ENCODE measurements around the gene ADAMTS12. TPM values are rescaled to one million over a fixed set of nuclear protein-coding genes. Genes with fewer than 3 reads are reported as not detected.

The ADAMTS12 gene
- total RNA-seq, 2 experiments from 2014 or later: not detected

DNA sequence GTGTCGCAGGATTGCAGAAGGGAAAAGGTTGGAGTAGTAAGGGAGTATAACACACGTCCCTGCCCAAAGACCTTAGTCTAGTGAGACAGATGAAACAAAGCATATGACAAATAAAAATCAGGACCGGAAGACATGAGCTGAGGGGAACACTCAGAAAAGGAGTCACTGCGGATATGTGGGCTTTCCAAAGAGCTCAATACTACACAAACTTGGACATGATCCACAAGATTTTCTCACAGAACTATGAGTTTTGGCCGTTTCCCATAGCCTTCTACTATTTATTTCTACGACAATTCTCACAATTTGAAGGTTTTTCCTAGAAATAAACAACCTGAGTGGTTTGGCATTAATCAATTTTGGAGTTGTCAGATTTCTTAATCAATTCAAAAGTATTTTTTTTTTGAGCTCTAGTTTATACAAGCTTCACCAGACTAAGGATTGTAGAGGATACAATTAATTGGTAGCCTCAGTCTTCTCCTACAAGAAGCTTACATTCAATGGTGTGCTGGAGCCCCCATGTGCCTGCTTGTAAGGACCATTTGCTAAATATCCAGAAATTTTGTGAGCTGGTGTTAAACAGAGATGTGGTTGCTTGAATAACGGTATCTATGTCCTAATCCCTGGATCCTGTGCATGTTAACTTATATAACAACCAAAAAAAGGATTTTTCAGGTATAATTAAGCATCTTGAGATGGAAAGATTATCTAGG lies 91.4 kb downstream of the ADAMTS12 start:
- DNase-seq: no peak
- ChIA-PET POLR2A (no interaction called here), CTCF (interaction anchor here (1.3 kb wide), 1 partner anchor 26 kb away, joined by 3 read pairs; no protein-coding TSS in a partner anchor)
- Mint-ChIP-seq H3K27me3 (no peaks in the 10 kb centered on the region), H3K9me3 (no peaks in the 10 kb centered on the region), H3K4me3 (no peak overlapping the region), H3K36me3 (ENCODE audit: low read depth) (no peaks in the 10 kb centered on the region), H3K4me1 (no peaks in the 10 kb centered on the region), H3K27ac (no peak overlapping the region)

DNA sequence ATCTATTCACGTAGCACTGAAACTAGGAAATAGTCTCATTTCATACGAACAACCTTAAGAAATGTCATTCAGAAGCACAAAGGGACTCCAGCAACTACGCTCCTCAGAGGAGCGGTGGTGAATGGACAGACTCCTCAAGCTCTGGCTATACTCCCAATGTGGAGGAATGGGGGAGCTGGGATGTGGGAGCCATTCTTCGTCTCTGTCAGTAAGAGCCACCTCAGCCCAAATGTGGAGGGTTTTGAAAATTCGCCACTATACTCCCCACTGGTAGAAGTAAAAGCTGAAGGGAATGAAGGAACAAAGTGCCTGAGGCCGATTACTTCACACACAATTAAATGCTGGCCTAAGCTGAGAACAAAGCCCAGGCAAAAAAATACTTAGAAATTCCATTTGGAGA lies 96.3 kb downstream of the ADAMTS12 start:
- H3K4me3 Mint-ChIP-seq: no peak overlapping the region
- H3K9me3 Mint-ChIP-seq: no peaks in the 10 kb centered on the region
- no peak overlapping the region for H3K27ac Mint-ChIP-seq
- ChIA-PET POLR2A (no interaction called here), CTCF (no interaction called here)
- H3K36me3 Mint-ChIP-seq (ENCODE audit: low read depth): no peaks in the 10 kb centered on the region
- H3K4me1 Mint-ChIP-seq: no peaks in the 10 kb centered on the region
- H3K27me3 Mint-ChIP-seq: no peaks in the 10 kb centered on the region
- no peak for DNase-seq

DNA sequence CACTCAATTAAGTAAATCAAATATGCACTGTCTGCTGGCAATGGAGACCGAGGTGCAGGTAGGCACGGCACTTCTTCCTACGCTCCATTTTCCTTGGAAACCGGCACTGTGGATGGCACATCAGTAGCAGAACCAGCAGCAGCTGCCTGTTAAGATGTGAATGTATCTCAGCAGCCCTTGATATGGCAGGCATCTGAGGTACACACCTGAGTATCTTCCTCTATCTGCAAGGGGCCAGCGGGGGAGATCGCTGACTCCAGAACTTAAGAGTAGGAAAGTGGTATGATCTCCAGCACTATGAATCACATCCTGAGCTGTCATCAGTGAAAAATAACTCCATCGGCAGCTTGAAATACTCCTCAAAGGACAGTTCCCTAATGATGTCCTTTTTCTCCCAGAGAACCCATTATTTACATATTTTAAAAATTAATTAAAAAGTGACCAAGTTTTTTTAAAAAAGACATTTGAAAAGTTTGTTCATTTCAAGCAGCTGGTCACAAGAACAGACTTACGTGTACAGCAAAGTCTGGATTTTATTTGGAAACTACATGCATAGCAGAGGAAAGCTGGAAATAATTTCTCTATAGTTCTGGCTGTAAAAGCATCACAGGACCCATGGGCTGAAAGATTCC lies 97.1 kb downstream of the ADAMTS12 start:
- DNase-seq: no peak
- H3K27me3 Mint-ChIP-seq: no peaks in the 10 kb centered on the region
- H3K4me1 Mint-ChIP-seq: no peaks in the 10 kb centered on the region
- no peak overlapping the region for H3K4me3 Mint-ChIP-seq
- ChIA-PET CTCF (no interaction called here), POLR2A (no interaction called here)
- H3K9me3 Mint-ChIP-seq: no peaks in the 10 kb centered on the region
- H3K36me3 Mint-ChIP-seq (ENCODE audit: low read depth): no peaks in the 10 kb centered on the region
- H3K27ac Mint-ChIP-seq: no peak overlapping the region

DNA sequence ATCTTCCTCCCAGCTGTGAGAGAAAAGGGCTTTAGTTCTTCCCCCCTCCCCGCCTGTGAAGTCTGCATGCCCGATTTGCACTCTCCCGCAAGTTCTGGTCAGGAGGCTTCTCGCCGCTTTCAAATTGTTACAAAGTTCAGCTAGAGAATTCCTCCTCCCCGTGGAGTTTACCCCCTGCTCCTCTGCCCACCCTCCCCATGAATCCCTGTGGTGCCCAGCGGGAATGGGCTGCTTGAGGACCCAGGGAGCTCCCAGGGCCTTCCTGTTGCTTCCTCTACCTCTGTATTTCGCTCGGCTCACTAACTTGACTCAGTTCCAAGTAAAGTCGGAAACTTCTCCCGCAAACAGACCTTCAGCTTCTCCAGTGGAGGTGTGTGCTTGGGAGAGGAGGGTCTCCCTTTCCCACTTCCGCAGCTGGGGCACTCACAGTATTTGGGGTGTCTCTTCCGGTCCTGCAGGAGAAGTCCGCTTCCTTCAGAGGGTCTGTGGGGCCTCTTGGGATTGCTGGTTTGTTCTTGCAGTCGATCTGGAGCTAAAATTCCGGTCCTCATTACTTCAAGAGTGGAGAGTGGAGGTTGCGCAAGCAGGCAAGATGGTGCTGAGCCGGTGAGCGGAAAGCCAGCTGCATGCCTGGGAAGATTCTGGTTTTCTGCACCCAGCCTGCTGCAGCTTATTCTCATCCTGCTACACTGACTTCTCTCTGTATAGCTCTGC lies 97.8 kb downstream of the ADAMTS12 start:
- no peaks in the 10 kb centered on the region for H3K27me3 Mint-ChIP-seq
- DNase-seq: no peak
- CTCF ChIA-PET: no interaction called here
- no peaks in the 10 kb centered on the region for H3K4me1 Mint-ChIP-seq
- no peak overlapping the region for H3K4me3 Mint-ChIP-seq
- H3K9me3 Mint-ChIP-seq: no peaks in the 10 kb centered on the region
- no peaks in the 10 kb centered on the region for H3K36me3 Mint-ChIP-seq (ENCODE audit: low read depth)
- no peak overlapping the region for H3K27ac Mint-ChIP-seq
- POLR2A ChIA-PET: no interaction called here

DNA sequence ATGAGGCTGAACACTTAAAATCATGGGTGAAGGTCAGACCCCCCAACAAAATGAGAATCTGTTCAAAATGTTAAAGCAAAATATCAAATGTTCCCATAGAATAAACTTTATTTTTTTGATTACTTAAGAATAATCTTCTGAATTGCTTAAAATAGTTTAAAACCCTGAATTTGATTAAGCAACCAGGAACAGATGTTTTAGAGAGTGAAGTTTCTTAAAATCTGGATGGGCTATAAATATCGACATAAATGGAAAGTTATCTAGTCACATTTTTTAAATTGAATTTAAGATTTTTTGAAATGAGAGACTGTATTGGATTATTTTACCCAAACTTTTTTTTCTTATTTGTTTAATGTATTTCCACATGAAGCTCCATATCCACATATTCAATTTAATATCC lies 98.5 kb downstream of the ADAMTS12 start:
- H3K27ac Mint-ChIP-seq: no peak overlapping the region
- DNase-seq: no peak
- H3K27me3 Mint-ChIP-seq: no peaks in the 10 kb centered on the region
- no peaks in the 10 kb centered on the region for H3K4me1 Mint-ChIP-seq
- H3K9me3 Mint-ChIP-seq: no peaks in the 10 kb centered on the region
- ChIA-PET POLR2A (no interaction called here), CTCF (no interaction called here)
- no peak overlapping the region for H3K4me3 Mint-ChIP-seq
- H3K36me3 Mint-ChIP-seq (ENCODE audit: low read depth): no peaks in the 10 kb centered on the region

DNA sequence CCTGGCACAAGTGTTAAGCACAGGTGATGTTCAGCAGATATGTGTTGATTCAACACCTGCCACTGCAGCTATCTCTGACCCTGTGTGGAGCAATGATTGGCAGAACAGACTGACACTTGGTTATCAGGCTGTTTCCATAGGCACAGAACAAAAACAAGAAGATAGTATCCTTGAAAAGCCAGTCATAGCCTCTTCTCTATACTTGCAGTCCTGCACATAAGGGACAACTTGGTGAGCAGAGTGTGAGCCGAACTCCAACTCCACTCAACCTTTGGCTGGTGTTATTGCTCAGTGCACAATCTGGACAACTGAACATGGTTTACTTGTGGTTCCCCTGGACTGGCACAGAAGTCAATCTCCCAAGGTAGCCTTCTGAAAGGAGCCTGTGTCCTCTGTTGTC lies 99.2 kb downstream of the ADAMTS12 start:
- DNase-seq: no peak
- ChIA-PET POLR2A (no interaction called here), CTCF (no interaction called here)
- H3K9me3 Mint-ChIP-seq: no peaks in the 10 kb centered on the region
- H3K36me3 Mint-ChIP-seq (ENCODE audit: low read depth): no peaks in the 10 kb centered on the region
- no peaks in the 10 kb centered on the region for H3K27me3 Mint-ChIP-seq
- no peak overlapping the region for H3K4me3 Mint-ChIP-seq
- no peak overlapping the region for H3K27ac Mint-ChIP-seq
- no peaks in the 10 kb centered on the region for H3K4me1 Mint-ChIP-seq

DNA sequence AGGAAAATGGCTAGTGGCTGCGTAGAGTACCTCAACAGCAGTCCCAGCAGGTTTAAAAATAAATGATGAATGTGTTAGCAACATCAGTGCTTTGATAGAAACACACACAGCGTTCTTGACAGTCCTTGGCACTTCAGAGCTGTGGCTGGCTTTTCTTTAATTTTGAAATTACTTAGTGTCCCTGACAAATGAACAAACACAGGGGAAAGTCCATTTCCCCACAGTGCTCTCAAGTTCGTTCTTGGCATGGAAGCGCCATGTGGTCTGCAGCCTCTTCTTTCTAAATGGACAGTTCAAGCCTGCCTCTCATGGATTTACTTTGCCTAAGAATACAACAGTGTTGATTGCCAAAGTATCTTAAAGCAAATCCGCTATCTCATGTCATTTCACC lies 102.2 kb downstream of the ADAMTS12 start:
- Mint-ChIP-seq H3K9me3 (no peaks in the 10 kb centered on the region), H3K4me3 (no peak overlapping the region), H3K27ac (no peak overlapping the region), H3K27me3 (peaks cover 2% of the 10 kb centered on the region), H3K36me3 (ENCODE audit: low read depth) (no peaks in the 10 kb centered on the region), H3K4me1 (no peaks in the 10 kb centered on the region)
- CTCF ChIA-PET: no interaction called here
- POLR2A ChIA-PET: no interaction called here
- no peak for DNase-seq

DNA sequence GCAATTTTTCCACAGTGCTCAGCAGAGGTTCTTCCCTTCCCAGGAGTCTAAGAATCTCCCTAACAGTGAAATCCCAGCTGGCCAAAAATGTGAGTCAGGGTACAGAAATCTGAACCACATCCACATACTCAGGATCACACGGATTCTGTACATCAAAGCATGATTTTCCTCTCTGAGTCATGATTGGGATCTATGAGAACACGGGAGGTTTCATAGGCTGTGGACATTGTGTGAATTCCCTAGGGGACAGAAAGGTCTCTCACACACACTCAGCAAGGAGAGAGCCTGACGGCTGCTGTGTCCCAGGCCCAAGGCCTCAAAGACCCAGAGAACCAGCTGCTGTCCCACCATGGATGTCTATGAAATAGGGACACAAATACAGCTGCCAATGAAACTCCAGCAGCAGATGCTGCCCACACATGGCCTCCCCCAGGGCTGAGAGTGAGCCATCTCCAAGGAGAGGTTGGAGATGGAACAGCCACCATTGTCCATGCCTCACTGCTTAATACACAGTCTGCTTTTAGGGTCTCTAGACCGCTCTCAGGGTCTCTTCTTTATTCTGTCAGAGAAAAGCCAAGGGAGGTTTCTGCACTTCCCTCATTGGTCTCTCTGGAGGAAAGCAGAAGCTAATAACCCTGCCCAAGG lies 102.7 kb downstream of the ADAMTS12 start:
- Mint-ChIP-seq H3K27me3 (peaks cover 2% of the 10 kb centered on the region), H3K9me3 (no peaks in the 10 kb centered on the region), H3K4me1 (no peaks in the 10 kb centered on the region), H3K4me3 (no peak overlapping the region), H3K27ac (no peak overlapping the region), H3K36me3 (ENCODE audit: low read depth) (no peaks in the 10 kb centered on the region)
- CTCF ChIA-PET: no interaction called here
- DNase-seq: no peak
- POLR2A ChIA-PET: no interaction called here

DNA sequence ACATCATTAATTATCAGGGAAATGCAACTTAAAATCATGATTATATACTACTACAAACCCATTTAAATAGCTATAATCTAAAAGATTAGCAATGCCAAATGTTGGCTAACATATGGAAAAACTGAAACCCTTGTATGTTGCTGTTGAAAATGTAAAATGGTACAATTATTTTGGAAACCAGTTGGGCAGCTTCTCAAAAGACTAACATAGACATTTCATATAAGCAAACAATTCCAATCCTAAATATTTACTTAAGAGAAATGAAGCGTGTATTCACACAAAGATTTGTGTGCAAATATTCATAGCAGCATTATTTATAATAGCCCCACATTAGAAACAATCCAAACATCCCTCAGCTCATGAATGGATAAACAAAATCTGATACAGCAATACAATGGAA lies 106.2 kb downstream of the ADAMTS12 start:
- no peak for DNase-seq
- Mint-ChIP-seq H3K9me3 (no peaks in the 10 kb centered on the region), H3K27ac (no peak overlapping the region), H3K4me3 (no peak overlapping the region), H3K36me3 (ENCODE audit: low read depth) (no peaks in the 10 kb centered on the region), H3K27me3 (peaks cover 2% of the 10 kb centered on the region), H3K4me1 (no peaks in the 10 kb centered on the region)
- POLR2A ChIA-PET: no interaction called here
- CTCF ChIA-PET: no interaction called here

DNA sequence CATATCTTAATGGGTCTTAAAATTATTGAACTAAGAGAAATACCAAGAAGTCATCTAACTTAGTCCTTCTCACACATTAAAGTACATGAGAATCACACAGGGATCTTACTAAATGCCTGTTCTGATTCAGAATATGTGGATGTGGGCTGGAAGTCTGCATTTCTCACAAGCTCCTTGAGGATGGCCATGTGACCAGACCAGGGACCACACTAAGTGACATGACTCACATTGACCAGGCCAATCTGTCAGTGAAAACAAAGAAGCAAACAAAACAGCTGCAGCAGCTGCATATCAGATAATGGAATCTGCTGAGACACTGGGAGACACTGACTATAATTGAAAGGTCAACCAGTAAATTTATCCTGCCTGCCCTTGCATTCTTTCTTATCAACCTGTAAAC lies 110.5 kb downstream of the ADAMTS12 start:
- no peak for DNase-seq
- H3K27me3 Mint-ChIP-seq: peaks cover 2% of the 10 kb centered on the region
- H3K4me3 Mint-ChIP-seq: no peak overlapping the region
- no peaks in the 10 kb centered on the region for H3K4me1 Mint-ChIP-seq
- CTCF ChIA-PET: no interaction called here
- H3K27ac Mint-ChIP-seq: no peak overlapping the region
- no peaks in the 10 kb centered on the region for H3K36me3 Mint-ChIP-seq (ENCODE audit: low read depth)
- no peaks in the 10 kb centered on the region for H3K9me3 Mint-ChIP-seq
- POLR2A ChIA-PET: no interaction called here

DNA sequence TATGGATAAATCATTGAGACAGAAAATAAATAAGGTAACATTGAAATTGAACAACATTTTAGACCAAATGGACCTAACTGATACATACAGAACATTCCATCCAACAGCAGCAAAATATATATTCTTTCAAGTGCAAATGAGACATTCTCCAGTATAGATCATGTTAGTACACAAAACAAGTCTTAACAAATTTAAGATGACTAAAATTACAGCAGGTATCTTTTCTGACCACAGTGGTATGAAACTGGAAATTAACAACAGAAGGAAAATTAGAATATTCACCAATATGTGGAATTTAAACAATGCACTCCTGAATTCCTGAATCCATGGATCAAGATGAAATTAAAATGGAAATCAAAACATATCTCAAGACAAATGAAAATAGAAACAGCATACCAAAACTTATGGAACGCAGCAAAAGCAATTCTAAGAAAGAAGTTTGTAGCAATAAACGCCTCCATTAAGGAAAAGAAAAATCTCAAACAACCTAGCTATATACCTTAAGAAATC lies 115.6 kb downstream of the ADAMTS12 start:
- ChIA-PET CTCF (interaction anchor here (1.4 kb wide), 1 partner anchor 159 kb away, joined by 3 read pairs; no protein-coding TSS in a partner anchor), POLR2A (no interaction called here)
- H3K9me3 Mint-ChIP-seq: no peaks in the 10 kb centered on the region
- no peak overlapping the region for H3K4me3 Mint-ChIP-seq
- no peaks in the 10 kb centered on the region for H3K36me3 Mint-ChIP-seq (ENCODE audit: low read depth)
- H3K4me1 Mint-ChIP-seq: no peaks in the 10 kb centered on the region
- no peaks in the 10 kb centered on the region for H3K27me3 Mint-ChIP-seq
- H3K27ac Mint-ChIP-seq: no peak overlapping the region
- no peak for DNase-seq

DNA sequence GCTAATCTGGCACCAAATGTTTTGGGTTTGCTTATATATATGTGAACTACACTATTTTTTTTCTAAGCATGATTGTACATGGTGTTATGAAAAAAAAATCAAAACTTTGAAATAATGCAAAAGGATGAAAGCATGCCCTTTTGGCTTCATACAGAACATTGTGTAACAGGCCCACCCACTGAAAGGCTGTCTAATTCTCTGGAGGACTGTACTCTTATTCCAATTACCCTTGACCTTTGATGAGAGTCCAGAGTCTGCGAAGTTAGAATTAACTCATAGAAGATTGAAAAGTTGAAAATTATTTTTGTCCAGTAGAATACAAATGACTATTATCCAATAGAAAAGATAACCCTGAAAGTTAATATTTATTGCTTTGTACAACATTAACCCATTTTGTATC lies 117.4 kb downstream of the ADAMTS12 start:
- no peaks in the 10 kb centered on the region for H3K36me3 Mint-ChIP-seq (ENCODE audit: low read depth)
- ChIA-PET CTCF (no interaction called here), POLR2A (no interaction called here)
- H3K27ac Mint-ChIP-seq: no peak overlapping the region
- no peaks in the 10 kb centered on the region for H3K4me1 Mint-ChIP-seq
- no peak for DNase-seq
- no peaks in the 10 kb centered on the region for H3K9me3 Mint-ChIP-seq
- no peak overlapping the region for H3K4me3 Mint-ChIP-seq
- H3K27me3 Mint-ChIP-seq: no peaks in the 10 kb centered on the region

DNA sequence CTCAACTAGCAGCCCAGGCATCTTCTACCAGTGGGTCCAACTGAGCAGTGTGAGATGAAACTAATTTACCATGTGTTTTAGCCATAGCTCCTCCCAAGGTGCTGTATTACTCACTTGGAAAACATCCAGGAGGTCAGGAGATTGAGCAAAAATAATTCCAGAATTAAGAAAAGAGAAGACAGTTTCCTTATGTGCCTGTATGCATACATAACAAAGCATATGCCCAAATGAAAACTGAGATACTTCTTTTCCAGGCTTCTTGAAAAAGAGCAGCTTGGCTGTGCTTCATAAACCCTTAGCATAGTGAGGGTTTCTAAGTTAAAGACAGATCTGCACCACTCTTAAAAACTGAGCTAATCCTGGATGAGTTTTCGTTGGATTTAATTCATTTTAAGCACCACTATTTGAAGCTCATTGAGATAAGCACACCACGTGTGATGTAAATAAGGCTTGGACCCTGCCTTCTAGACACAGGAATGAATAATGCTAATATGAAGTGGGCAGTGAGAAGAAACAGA lies 119.4 kb downstream of the ADAMTS12 start:
- no peaks in the 10 kb centered on the region for H3K36me3 Mint-ChIP-seq (ENCODE audit: low read depth)
- ChIA-PET CTCF (interaction anchor here (1.2 kb wide), 1 partner anchor 162 kb away, joined by 6 read pairs; no protein-coding TSS in a partner anchor), POLR2A (no interaction called here)
- no peaks in the 10 kb centered on the region for H3K4me1 Mint-ChIP-seq
- no peak overlapping the region for H3K4me3 Mint-ChIP-seq
- H3K9me3 Mint-ChIP-seq: no peaks in the 10 kb centered on the region
- H3K27ac Mint-ChIP-seq: no peak overlapping the region
- no peak for DNase-seq
- peaks cover 3% of the 10 kb centered on the region for H3K27me3 Mint-ChIP-seq

Data from activated CD4-positive, alpha-beta memory T cell treated with anti-CD3 and anti-CD28 coated beads, Interleukin-2, amount 10 ng/mL, durations not matched to agents 7 days and 5 days (primary cell).